Tibial artery (tissue), 4 donors: ENCODE results near the gene GLIS1.

Experiments used
- DNase-seq, 2 donors: peaks; one replicate each; pipeline ENCODE4 v3.0.0-alpha.2; 2019
- H3K27ac ChIP-seq, 2 donors: fragments of 200-600 bp; sonication (generic) in 1 of 2; 1 replicate in 1 of 2; 2 replicates in 1 of 2; pipeline ENCODE4 v1.5.1; 2018 to 2019; ENCODE audit warnings: mild to moderate bottlenecking in 1 of 2
- H3K27me3 ChIP-seq, 2 donors: fragments of 200-600 bp; sonication (generic) in 1 of 2; one replicate each; pipeline versions ENCODE4 v1.5.1 to v1.6.0; 2016 to 2019
- H3K36me3 ChIP-seq, 3 donors: fragments of 200-600 bp; sonication (generic) in 2 of 3; one replicate each; pipeline ENCODE4 v1.5.1; 2016 to 2019; ENCODE audit warnings: mild to moderate bottlenecking in 2 of 3
- H3K4me1 ChIP-seq, 4 donors: fragments of 200-600 bp; sonication (generic) in 2 of 4; 1 replicate in 3 of 4; 2 replicates in 1 of 4; pipeline ENCODE4 v1.5.1; 2016 to 2019
- H3K4me3 ChIP-seq, 2 donors: fragments of 200-600 bp; sonication (generic) in 1 of 2; 1 replicate in 1 of 2; 2 replicates in 1 of 2; pipeline ENCODE4 v1.5.1; 2018 to 2019; ENCODE audit warnings: mild to moderate bottlenecking in 2 of 2
- H3K9me3 ChIP-seq, 3 donors: fragments of 200-600 bp; sonication (generic) in 1 of 3; one replicate each; pipeline ENCODE4 v1.5.1; 2016 to 2019
- intact Hi-C: fragments of 100-400 bp; cut with DNase I; formaldehyde crosslinking; loops from one replicate; pipeline ENCODE4 v1.15.0; 2023; ENCODE audit warnings: low total_unique reads
- TF ChIP-seq, protein P1 (sequence below), 2 experiments: fragments of 200-600 bp in 1 of 2; fragments of 450-650 bp in 1 of 2; IDR thresholded peaks; one replicate each; pipeline ENCODE4 v1.5.1; 2017 to 2019; ENCODE audit warnings: antibody characterized with exemption in 2 of 2, mild to moderate bottlenecking in 1 of 2, moderate library complexity in 1 of 2

GLIS1 gene

GRCh38 chr1:53600001-53600400, 139.0 kb downstream of the GLIS1 start:
- H3K27me3 ChIP-seq, result no peaks in the 10 kb centered on the region
- H3K27ac ChIP-seq, result no peak overlapping the region
- H3K4me1 ChIP-seq, result no peaks in the 10 kb centered on the region
- intact Hi-C loops, result no loop called here
- no peak overlapping the region for H3K4me3 ChIP-seq
- TF ChIP-seq, protein P1, sequence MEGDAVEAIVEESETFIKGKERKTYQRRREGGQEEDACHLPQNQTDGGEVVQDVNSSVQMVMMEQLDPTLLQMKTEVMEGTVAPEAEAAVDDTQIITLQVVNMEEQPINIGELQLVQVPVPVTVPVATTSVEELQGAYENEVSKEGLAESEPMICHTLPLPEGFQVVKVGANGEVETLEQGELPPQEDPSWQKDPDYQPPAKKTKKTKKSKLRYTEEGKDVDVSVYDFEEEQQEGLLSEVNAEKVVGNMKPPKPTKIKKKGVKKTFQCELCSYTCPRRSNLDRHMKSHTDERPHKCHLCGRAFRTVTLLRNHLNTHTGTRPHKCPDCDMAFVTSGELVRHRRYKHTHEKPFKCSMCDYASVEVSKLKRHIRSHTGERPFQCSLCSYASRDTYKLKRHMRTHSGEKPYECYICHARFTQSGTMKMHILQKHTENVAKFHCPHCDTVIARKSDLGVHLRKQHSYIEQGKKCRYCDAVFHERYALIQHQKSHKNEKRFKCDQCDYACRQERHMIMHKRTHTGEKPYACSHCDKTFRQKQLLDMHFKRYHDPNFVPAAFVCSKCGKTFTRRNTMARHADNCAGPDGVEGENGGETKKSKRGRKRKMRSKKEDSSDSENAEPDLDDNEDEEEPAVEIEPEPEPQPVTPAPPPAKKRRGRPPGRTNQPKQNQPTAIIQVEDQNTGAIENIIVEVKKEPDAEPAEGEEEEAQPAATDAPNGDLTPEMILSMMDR (IDR thresholded peaks at IDR 0.05), result no peak
- DNase-seq, result peak in 1 of 2 donors; percentile 39
- H3K9me3 ChIP-seq, result no peaks in the 10 kb centered on the region
- no peaks in the 10 kb centered on the region for H3K36me3 ChIP-seq

DNA sequence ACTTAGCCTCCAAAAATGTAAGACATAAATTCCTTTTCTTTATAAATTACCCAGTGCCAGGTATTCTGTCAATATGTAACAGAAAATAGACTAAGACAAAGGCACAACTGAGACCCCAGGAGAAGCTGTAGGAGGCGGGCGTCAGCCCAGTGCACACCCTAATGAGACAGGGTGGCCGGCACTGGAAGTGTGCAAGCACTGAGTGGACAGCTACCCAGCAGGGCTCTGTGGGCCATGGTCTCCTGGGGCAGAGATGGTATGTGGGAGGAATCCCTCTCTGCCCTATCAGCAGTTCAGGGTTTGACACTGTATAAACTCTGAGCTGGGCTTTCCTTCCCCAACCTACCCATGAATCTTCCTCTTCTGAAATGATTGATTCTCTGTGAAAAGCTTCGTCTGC, 139.5 kb downstream of the GLIS1 start:
- H3K9me3 ChIP-seq, result no peaks in the 10 kb centered on the region
- intact Hi-C loops, result no loop called here

GRCh38 chr1:53598966-53599365, 140.0 kb downstream of the GLIS1 start:
- no peaks in the 10 kb centered on the region for H3K9me3 ChIP-seq
- intact Hi-C loops, result no loop called here
- H3K4me1 ChIP-seq, result no peaks in the 10 kb centered on the region
- H3K4me3 ChIP-seq, result no peak overlapping the region
- no peak overlapping the region for H3K27ac ChIP-seq
- peaks cover 0 to 2% of the 10 kb centered on the region in 2 donors for H3K27me3 ChIP-seq
- peak in 1 of 2 donors; percentile 21 for DNase-seq
- no peaks in the 10 kb centered on the region for H3K36me3 ChIP-seq
- TF ChIP-seq, protein P1 (IDR thresholded peaks at IDR 0.05), result no peak

More for the DNA sequence above, 139.5 kb downstream of the GLIS1 start:
- Histone ChIP-seq H3K36me3 (no peaks in the 10 kb centered on the region), H3K4me1 (no peaks in the 10 kb centered on the region), H3K27me3 (no peaks in the 10 kb centered on the region), H3K4me3 (no peak overlapping the region), H3K27ac (no peak overlapping the region)
- TF ChIP-seq, protein P1 (IDR thresholded peaks at IDR 0.05), result no peak
- DNase-seq, result peak in 1 of 2 donors; percentile 48

DNA sequence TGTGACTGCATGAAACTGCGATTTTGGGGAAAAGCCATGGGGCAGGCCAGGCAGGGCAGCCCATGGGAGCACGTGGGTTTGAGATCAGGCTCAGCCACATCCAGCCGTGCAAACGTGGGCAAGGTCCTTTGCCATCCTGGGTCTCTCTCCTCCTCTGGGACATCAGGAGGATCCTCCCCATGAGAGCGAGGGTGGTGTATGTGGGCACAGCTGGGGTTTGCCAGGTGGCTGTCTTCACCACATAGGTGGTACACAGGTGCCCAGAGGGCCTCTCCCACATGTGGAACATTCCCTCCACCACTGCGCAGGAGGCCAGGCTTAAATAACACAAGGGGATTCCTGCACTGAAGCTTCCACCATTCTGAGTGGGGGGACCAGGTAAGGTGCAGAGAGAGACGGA, 143.1 kb downstream of the GLIS1 start:
- Histone ChIP-seq H3K36me3 (no peaks in the 10 kb centered on the region), H3K27me3 (peaks cover 0 to 5% of the 10 kb centered on the region in 2 donors), H3K4me3 (no peak overlapping the region), H3K27ac (no peak overlapping the region), H3K9me3 (no peaks in the 10 kb centered on the region), H3K4me1 (peaks cover 0 to 4% (median 0%) of the 10 kb centered on the region in 4 donors)
- no peak for DNase-seq
- intact Hi-C loops, result no loop called here
- TF ChIP-seq, protein P1 (IDR thresholded peaks at IDR 0.05), result no peak

DNA sequence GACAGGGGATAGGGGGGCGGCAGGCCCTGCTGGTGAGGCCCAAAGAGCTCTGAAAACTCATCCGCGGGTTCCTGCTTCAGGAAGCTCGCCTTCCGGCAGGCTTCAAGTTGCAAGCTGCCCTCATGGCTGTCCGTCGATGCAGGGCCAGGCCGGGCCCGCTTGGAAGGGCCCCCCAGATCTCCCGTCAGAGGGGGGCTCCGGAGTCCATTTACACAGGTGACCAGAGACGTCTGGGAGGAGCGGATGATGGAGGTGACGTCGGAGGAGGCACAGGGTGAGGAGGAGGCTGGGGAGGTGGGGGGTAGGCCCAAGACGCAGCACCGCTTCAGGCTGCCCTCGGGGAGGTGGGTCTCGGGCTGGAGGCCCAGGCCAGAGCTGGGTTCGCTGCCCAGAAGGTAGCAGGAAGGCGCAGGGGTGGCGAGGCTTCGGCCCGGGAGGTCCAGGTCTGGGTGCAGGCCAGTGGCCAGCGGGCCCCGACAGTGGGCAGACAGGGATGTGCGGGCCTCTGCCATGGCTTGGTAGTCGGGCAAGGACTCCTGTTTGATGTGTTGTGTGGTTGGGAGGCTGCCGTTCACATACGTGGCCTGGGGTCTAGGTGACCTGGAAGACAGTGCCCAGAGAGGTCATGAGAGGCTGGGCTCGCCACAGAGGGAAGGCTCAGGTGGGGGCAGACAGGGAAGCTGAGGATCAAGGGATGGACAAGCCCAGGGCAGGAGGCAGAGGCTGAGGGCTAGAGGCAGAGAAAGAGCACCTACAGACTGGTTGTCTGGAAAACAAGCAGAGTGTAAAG, 144.4 kb downstream of the GLIS1 start:
- intact Hi-C loops, result no loop called here
- DNase-seq, result peak in 1 of 2 donors; percentile 64
- Histone ChIP-seq H3K27me3 (peaks cover 0 to 5% of the 10 kb centered on the region in 2 donors), H3K27ac (no peak overlapping the region), H3K4me3 (no peak overlapping the region), H3K9me3 (no peaks in the 10 kb centered on the region), H3K4me1 (peaks cover 0 to 4% (median 0%) of the 10 kb centered on the region in 4 donors), H3K36me3 (no peaks in the 10 kb centered on the region)
- TF ChIP-seq, protein P1 (IDR thresholded peaks at IDR 0.05), result no peak
